Mucosa of stomach (tissue), 1 donor: Measurements from ENCODE around the gene TSSK6.

Experiments used
- H3K27me3 ChIP-seq: one replicate; pipeline ENCODE4 v1.7.0; 2013; ENCODE audit warnings: mild to moderate bottlenecking, low read length; ENCODE audit not compliant: control insufficient read depth, insufficient read depth
- H3K36me3 ChIP-seq: one replicate; pipeline ENCODE4 v1.7.0; 2013; ENCODE audit warnings: low read length; ENCODE audit not compliant: control insufficient read depth, insufficient read depth
- H3K4me1 ChIP-seq: one replicate; pipeline ENCODE4 v1.7.0; 2013; ENCODE audit warnings: mild to moderate bottlenecking, low read length; ENCODE audit not compliant: control insufficient read depth, insufficient read depth
- H3K4me3 ChIP-seq: one replicate; pipeline ENCODE4 v1.7.0; 2013; ENCODE audit warnings: low read length
- H3K9ac ChIP-seq: one replicate; pipeline ENCODE4 v1.7.0; 2013; ENCODE audit warnings: mild to moderate bottlenecking, low read length, moderate library complexity
- H3K9me3 ChIP-seq: one replicate; pipeline ENCODE4 v1.7.0; 2013; ENCODE audit warnings: mild to moderate bottlenecking, low read length, moderate library complexity; ENCODE audit not compliant: control insufficient read depth
- donor health status: Pancreatic carcinoma.

TSSK6 gene

DNA sequence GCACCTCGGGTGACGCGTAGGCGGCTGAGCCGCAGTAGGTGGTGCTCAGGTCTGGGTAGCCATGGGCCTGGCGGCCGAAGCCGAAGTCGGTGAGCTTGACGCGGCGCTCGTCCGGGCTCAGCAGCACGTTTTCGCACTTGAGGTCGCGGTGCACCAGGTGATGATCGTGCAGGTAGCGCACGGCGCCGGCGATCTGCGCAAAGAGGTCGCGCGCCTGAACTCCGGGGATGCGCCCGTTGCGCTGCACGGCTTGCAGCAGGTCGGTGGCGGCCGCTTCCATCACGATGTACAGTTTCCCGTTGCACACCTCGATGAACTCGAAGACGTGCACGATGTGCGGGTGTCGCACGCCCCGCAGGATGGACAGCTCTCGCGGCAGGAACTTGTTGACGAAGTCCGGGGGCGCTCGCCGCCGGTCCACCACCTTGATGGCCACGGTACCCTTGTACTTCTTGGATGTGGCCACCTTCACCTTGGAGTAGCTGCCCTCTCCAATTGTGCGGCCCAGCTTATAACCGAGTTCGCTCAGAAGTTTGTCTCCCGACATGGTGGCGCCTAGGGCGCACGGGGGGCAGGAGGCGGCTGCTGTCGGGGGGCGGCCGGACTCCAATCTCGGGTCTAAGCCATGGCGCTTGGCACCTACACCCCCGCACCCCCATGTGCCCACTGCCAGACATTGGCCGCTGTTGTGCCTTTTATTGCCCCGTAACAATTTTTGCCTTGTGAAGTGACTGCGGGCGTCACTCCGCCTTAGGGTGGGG, at the start of gene TSSK6:
TSS of gene TSSK6 (minus strand) at position 668 of the 761 bp plus-strand sequence. CDS start at position 547, 121 bp downstream.
- Histone ChIP-seq H3K27me3 (no peaks in the 10 kb centered on the region), H3K9ac (peak within 1 kb of the TSS; percentile 95), H3K9me3 (no peaks in the 10 kb centered on the region), H3K36me3 (no peaks in the 10 kb centered on the region), H3K4me1 (peaks cover 7% of the 10 kb centered on the region), H3K4me3 (peak within 1 kb of the TSS; percentile 97)

DNA sequence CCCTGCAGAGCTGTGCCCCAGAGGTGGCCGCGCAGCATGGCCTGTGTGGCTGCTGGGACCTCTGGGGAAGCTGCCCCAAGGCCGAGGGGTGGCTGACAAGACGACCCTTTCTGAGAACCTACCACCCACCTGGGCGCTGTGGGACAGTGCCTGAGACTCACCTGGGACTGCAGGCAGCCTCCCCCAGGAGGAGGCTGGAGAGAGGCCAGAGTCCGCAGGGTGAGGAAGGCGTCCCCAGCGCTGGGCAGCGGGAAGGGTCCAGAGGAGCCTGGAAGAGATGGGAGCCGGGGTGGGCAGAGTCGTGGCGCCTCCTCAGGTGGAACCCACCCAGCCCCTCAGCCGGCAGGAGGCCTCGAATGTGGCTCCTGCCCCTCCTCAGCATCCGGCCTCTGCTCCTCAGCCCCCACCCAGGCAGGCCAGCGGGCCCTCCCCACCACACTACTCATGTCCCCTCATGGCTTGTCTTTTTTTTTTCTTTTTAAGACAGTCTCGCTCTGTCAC, 48.0 kb upstream of the TSSK6 start:
- Histone ChIP-seq H3K36me3 (no peaks in the 10 kb centered on the region), H3K4me3 (no peak overlapping the region), H3K9ac (no peak overlapping the region), H3K9me3 (no peaks in the 10 kb centered on the region), H3K4me1 (no peaks in the 10 kb centered on the region), H3K27me3 (no peaks in the 10 kb centered on the region)

- no peaks in the 10 kb centered on the region for H3K9me3 ChIP-seq
- H3K4me1 ChIP-seq = no peaks in the 10 kb centered on the region
- no peaks in the 10 kb centered on the region for H3K27me3 ChIP-seq
- H3K4me3 ChIP-seq = no peak overlapping the region
- H3K36me3 ChIP-seq = no peaks in the 10 kb centered on the region
- H3K9ac ChIP-seq = no peak overlapping the region
Observed at GRCh38 chr19:19562665-19563347, 47.5 kb upstream of the TSSK6 start.

DNA sequence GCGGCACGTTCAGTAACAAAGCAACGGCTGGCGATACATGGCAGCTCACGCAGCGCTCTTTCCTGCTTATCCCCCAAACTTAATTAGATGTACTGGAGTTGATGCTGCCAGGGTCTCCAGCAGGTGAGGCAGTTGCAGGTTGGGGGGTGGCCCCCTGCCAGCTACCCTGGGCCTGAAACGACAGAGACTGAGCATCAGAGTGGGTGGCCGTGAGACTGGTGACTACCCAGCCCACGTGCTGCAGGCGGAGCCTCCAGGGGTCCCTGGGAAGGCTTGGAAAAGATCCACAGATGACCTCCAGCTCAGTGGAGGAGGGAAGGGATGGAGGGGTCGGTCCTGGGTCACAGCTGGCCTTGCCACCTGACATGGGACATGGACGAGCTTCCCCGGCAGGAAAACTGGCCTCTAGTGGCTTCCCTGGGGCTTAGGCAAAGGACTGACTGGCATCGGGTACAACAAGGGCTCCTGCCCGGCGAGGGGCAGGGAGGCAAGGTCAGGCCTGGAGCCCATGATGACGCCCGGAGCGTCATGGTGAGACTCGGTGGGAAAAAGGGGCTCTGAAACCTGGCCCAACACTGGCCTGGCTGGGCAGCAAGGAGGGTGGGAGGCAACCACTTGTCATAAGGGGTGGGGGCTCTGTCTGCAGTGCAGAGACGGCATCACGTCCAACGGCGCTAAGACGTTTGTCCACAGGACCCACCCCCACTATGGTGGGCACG, 46.8 kb upstream of the TSSK6 start:
- Histone ChIP-seq H3K9ac (no peak overlapping the region), H3K27me3 (no peaks in the 10 kb centered on the region), H3K36me3 (no peaks in the 10 kb centered on the region), H3K4me3 (no peak overlapping the region), H3K9me3 (no peaks in the 10 kb centered on the region), H3K4me1 (no peaks in the 10 kb centered on the region)

DNA sequence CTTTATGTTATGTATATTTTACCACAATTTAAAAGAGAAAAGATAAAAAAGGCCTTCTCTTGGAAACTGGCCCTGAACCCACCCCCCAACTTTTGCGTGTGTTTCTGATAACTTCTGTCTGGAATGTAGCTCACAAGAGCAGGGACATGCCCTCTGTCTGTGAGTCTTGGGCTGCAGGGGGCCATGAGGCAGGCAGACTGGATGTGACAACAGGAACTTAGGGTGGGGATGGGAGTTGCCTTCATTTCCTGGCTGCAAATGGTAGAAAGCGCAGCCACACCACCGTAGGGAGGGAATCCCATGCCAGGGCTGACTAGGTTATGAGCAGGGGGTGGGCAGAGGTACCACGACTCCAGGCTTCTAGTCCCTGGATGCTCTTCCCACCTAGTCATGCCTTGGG, 44.6 kb upstream of the TSSK6 start:
- Histone ChIP-seq H3K9ac (no peak overlapping the region), H3K36me3 (no peaks in the 10 kb centered on the region), H3K4me1 (no peaks in the 10 kb centered on the region), H3K9me3 (no peaks in the 10 kb centered on the region), H3K27me3 (peaks cover under 1% of the 10 kb centered on the region), H3K4me3 (no peak overlapping the region)

- Histone ChIP-seq H3K4me3 (no peak overlapping the region), H3K9me3 (no peaks in the 10 kb centered on the region), H3K36me3 (no peaks in the 10 kb centered on the region), H3K27me3 (peaks cover 6% of the 10 kb centered on the region), H3K4me1 (no peaks in the 10 kb centered on the region), H3K9ac (no peak overlapping the region)
Observed at GRCh38 chr19:19558636-19559035, 43.3 kb upstream of the TSSK6 start.

- no peaks in the 10 kb centered on the region for H3K4me1 ChIP-seq
- H3K4me3 ChIP-seq = no peak overlapping the region
- no peaks in the 10 kb centered on the region for H3K9me3 ChIP-seq
- no peak overlapping the region for H3K9ac ChIP-seq
- H3K27me3 ChIP-seq = peaks cover 6% of the 10 kb centered on the region
- no peaks in the 10 kb centered on the region for H3K36me3 ChIP-seq
Observed at GRCh38 chr19:19558055-19558454, 42.7 kb upstream of the TSSK6 start.

DNA sequence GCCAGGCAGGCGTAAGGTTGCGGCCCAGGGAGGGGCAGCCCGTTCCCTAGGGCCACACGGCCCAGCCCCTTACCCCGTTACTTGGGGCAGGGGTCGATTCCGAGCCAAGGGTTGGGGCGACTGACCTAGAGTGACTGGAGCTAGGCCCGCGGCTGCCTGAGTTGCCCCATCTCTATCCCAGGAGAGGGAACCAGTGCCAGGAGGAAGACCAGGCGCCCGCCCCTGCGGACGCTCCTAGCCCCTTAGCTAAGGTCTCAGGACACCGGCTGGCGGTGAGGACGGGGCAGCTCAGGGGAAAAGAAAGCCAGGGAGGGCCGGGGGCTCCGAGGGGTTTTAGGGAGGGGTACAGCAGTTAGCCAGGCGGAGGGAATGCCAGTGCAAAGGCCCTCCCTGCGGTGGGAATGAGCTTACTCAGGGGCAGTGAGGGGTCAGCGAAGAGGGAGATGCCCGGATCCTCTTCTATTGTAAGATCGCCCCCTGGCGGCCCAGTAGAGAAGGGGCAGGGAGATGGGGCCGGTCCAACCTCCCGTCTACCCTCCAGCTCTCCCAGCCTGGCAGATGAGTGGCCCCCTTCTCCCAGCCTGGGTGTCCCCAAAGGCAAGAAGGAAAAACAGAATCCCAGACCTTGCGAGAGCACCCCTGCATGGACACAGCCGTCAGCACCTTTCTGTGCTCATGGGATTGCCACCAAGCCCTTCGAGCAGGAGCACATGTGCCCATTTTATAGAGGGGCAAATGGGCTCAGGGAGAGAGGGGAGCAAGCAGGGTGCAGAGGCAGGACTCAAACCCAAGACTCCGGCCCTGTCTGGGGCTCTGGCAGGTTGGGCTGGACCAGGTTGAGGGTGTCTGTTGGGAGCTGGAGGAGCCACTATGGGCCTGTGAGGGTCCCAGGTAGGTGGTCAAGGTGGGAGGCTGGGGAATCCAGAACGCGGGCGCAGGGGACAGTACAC, 39.0 kb upstream of the TSSK6 start:
- Histone ChIP-seq H3K9ac (no peak overlapping the region), H3K4me1 (no peaks in the 10 kb centered on the region), H3K27me3 (peaks cover 15% of the 10 kb centered on the region), H3K36me3 (no peaks in the 10 kb centered on the region), H3K4me3 (no peak overlapping the region), H3K9me3 (no peaks in the 10 kb centered on the region)

- no peaks in the 10 kb centered on the region for H3K9me3 ChIP-seq
- peaks cover 22% of the 10 kb centered on the region for H3K27me3 ChIP-seq
- H3K9ac ChIP-seq = no peak overlapping the region
- H3K4me1 ChIP-seq = no peaks in the 10 kb centered on the region
- no peak overlapping the region for H3K4me3 ChIP-seq
- H3K36me3 ChIP-seq = no peaks in the 10 kb centered on the region
Observed at GRCh38 chr19:19553670-19554069, 38.3 kb upstream of the TSSK6 start.

DNA sequence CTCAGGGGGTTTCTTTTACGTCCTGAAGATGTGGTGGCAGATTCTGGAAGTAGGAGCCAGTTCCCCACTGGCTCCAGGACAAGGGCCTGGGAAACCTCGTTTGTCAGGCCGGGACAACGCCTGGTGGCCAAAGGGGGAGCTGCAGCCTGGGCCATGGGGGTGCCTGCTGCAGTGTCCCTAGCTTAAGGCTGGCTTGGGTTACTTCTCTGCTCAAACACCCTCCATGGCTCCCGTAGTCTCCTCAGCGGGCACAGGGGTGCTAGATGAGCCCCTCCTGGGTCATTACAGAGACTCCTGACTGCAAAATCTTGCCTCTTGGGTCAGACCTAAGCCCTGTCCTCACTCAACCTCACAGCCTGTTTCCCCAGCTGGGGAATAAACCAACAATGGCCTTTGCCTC, 37.5 kb upstream of the TSSK6 start:
- H3K4me3 ChIP-seq = no peak overlapping the region
- H3K4me1 ChIP-seq = no peaks in the 10 kb centered on the region
- no peak overlapping the region for H3K9ac ChIP-seq
- no peaks in the 10 kb centered on the region for H3K36me3 ChIP-seq
- no peaks in the 10 kb centered on the region for H3K9me3 ChIP-seq
- peaks cover 29% of the 10 kb centered on the region for H3K27me3 ChIP-seq

DNA sequence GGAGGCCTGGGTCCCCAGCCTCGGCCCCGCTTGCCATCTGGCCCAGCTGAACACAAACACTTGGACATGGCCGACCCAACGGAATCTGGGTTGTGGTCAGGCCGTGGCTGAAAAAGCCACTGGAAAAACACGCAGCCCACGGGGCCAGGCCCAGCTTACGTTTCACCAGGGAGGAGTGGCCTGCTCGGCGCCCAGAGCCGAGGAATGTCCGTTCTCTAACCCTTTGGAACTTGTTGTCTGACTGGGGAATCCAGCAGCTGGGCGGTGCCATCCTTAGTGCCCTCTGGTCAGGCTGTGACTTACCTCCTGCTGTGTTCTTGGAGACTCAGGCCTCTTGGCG, 36.5 kb upstream of the TSSK6 start:
- Histone ChIP-seq H3K4me3 (no peak overlapping the region), H3K9ac (no peak overlapping the region), H3K4me1 (no peaks in the 10 kb centered on the region), H3K36me3 (no peaks in the 10 kb centered on the region), H3K27me3 (peaks cover 38% of the 10 kb centered on the region), H3K9me3 (no peaks in the 10 kb centered on the region)
